GM18505 (cell line): ENCODE results near the gene IRX4.
"Not testable (repeated sequence)": the region's sequence is repeated elsewhere in the genome, so short reads cannot be mapped to it uniquely, and the experiment has no call there.

Experiments
- ATAC-seq: cut with Tn5 transposase; IDR thresholded peaks from one replicate; pipeline ENCODE4 v1.9.1; 2021; ENCODE audit not compliant: unreplicated experiment
- POLR2A ChIP-seq: IDR thresholded peaks from 4 replicates; pipeline ENCODE4 v1.6.1; 2011; ENCODE audit warnings: borderline replicate concordance; ENCODE audit not compliant: insufficient read depth, insufficient read length; ENCODE audit errors: extremely low read depth

Gene IRX4

DNA sequence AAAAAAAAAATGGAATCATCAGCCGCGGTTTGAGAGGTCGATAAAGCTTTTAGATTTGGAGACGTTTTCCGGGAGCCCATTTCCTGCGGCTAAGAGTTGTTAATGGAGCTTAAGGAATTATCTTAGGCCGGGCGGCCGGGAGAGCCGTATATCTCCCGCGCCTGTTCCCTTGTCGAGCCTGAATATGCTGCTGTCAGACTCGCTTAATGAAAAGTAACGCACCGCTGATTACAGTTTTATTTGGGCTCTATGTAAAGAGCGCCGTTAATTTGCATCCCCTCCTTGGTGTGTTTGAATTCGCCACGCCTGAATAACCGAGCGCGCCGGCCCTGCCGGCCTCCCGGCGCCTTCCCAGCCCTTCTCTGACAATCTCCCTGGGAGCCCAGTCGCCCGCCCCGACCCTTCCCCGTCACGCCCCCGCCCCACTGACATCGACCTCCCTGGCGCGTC is 7.9 kb downstream of the IRX4 start:
- ATAC-seq = no peak
- no peak for TF ChIP-seq POLR2A

DNA sequence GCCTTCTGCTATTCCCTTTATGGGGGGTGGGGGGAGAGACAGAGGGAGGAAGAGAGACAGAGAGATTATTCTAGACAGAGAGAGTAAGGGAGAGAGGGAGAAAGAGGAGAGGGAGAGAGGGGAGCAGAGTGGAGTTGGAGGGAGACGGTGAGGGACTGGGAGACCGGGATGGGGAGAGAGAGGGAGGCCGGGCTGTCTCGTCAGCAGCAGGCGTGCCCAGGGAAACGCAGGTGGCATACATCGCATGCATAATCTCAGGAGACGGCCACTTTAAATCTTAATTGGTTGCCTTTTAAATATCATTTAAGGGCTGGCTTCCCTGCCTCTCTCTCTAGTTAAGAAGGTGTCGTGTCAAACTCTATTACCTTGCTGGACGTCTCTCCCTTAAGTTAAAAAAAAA is 8.4 kb downstream of the IRX4 start:
- no peak for TF ChIP-seq POLR2A
- ATAC-seq = no peak

DNA sequence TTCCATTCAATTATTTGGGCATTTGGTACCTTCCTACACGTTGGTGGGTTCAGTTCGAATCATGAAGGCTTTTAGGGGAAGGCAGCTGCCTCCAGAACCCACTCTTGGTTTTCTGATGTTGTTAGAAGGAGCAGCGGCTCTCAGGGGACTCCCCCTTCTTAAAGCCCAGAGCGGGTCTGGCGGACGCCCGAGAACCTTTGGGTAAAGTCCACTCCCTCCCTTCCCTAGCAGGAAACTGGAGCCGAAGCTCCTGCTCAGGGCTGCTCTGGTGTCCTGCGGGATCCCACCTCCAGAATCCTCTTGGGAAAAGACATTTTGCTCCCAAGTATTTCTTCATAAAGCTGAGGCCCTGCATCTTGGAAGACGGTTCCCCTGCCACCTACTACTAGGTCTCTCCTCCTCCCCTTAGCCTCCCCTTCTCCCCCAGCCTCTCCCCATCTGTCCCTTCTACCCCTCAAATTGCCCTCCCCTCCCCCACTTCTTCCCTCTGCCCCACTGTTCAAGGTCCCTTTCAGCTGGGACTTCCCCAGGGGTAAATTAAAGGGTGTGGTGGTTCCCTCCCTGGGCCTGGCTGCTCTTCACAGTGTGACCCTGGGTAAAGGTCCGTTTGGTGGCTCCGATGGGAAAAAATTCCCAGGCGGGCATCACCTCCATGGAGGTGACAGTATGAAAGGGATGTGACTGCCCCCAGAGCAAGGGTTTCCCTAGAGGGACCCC is 9.3 kb downstream of the IRX4 start:
- TF ChIP-seq POLR2A = no peak
- ATAC-seq = no peak

DNA sequence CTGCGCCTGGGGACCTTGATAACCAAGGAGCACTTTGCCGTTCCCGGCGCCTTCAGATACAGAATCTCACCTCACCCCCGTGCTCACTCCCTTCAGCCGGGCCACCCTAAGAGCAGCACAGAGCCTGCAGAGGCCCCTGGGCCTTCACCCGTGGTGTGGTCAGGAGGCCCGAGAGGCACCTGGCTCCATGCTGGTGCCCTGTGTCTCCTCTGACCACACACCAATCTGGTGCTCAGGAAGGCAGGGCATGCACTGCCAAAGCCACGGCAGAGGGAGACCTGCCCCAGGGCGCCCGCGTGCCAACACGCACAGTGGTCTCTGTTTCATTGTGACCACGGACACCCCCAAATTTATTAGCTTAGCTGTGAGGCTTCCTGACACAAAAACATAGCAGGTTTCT is 11.3 kb downstream of the IRX4 start:
- TF ChIP-seq POLR2A = no peak
- ATAC-seq = no peak

DNA sequence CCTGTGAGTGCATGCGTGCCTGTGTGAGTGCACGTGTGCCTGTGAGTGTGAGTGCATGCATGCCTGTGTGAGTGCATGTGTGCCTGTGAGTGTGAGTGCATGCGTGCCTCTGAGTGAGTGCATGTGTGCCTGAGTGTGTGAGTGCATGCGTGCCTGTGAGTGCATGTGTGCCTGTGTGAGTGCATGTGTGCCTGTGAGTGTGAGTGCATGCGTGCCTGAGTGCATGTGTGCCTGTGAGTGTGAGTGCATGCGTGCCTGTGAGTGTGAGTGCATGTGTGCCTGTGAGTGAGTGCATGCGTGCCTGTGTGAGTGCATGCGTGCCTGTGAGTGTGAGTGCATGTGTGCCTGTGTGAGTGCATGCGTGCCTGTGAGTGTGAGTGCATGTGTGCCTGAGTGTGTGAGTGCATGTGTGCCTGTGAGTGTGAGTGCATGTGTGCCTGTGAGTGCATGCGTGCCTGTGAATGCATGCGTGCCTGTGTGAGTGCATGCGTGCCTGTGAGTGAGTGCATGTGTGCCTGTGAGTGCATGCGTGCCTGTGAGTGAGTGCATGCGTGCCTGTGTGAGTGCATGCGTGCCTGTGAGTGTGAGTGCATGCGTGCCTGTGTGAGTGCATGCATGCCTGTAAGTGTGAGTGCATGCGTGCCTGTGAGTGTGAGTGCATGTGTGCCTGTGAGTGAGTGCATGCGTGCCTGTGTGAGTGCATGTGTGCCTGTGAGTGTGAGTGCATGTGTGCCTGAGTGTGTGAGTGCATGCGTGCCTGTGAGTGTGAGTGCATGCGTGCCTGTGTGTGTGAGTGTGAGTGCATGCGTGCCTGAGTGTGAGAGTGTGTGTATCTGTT is 12.1 kb downstream of the IRX4 start:
- ATAC-seq = not testable (repeated sequence)

DNA sequence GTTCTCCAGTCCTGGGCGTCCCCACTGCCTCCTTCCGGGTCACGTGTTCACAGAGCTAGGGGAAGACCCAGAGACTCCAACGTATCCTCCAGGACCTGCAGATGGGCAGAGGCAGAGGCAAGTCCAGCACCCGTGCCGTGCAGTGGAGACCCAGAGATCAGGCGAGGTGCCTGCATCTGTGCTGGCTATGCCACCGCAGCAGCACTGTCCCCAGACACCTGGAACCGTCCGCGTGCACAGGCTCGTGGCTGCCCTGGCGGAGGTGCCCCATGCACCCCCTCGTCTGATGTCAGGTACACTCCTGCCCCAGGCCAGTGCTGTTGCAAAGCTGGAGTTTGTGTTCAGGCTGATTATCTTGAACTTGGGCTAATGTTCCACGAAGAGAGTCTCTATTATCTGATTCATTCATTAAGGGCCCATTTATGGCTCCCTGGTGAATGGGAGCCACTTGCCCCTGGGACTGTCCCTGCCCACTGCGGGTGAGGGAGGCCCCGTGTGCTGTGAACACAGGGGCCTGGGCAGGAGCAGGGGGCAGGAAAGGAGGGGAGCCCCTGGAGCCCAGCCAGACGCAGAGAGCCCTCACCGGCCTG is 13.7 kb downstream of the IRX4 start:
- no peak for ATAC-seq
- TF ChIP-seq POLR2A = no peak

DNA sequence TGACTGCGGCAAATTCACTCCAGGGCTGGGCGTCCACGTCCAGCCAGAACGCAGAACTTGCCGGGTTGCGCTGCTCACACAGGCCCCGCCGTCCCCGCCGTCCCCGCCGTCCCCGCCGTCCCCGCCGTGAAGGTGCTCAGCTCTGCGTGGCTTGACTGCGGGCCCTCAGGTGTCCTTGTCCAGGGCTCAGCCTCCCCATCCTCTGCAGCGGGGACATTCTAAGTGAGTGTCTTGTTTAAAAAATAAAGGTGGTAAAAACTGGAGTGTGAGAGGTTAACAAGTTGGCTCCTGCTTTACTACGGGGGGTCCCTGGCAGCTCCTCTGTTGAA is 14.9 kb downstream of the IRX4 start:
- TF ChIP-seq POLR2A = no peak
- ATAC-seq = no peak

DNA sequence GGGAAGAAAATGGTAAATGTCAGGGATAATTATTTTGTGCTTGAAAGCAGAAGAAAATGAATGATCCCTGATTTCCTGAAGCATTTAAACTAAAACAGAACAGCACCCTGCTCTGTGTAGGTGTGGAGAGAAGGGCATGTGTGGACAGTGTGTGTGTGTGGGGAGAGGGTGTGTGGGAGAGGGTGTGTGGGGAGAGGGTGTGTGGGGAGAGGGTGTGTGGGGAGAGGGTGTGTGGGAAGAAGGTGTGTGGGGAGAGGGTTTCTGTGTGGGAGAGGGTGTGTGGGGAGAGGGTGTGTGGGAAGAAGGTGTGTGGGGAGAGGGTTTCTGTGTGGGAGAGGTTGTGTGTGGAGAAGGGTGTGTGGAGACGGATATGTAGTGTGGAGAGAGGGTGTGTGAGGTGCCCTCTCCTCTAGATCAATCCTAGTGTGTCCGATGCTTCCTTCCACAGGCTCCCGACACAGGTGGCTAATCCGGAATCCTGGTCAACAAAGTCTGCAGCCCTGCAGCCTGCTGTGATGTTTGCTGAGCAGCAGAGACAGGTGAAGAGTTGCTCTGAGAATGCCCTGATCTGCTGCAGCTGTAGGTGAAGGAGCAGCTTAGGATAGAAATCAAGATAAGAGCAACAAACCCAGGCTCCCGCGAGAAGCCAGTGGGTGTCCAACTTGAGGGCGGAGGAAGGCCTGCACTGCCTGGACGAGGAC is 15.5 kb downstream of the IRX4 start:
- ATAC-seq = no peak
- TF ChIP-seq POLR2A = no peak

DNA sequence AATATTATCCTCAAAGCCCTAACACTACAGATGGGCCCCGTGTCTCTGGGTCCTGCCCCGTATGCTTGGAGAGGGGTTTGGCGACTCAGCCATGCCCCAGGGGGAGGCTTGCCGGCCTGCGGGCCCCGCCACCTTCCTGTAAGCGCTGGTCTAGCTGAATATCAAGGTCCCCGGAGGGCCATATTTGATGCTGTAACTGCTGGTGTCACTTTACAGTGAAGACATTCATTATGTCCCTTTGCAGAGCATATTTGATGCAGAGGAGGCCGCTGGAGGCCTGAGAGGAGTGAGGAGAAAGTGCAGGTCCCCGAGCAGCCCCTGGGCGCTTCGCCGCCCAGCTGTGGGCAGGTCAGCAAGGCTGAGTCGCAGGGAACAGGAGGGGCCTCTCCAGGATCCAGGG is 16.8 kb downstream of the IRX4 start:
- ATAC-seq = no peak
- TF ChIP-seq POLR2A = no peak

DNA sequence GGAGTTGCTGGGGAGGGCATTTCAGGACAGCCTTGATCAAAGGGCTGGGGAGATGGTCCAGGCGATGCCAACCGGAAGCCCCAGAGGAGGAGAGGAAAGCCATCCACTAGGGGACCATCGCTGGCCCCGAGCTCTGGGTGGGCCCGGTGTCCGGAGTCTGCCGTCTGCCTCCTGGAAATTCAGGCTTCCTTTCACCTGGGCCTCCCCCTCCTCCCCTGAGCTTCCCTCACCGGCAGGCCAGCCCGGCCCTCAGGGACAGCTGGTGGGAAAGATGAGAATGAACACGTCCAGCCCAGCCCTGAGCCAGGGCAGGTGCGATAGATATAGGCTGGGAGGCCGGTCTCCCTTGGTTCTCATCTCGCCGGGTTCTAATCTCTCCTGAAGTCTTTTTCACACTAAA is 17.2 kb downstream of the IRX4 start:
- ATAC-seq = no peak
- no peak for TF ChIP-seq POLR2A

DNA sequence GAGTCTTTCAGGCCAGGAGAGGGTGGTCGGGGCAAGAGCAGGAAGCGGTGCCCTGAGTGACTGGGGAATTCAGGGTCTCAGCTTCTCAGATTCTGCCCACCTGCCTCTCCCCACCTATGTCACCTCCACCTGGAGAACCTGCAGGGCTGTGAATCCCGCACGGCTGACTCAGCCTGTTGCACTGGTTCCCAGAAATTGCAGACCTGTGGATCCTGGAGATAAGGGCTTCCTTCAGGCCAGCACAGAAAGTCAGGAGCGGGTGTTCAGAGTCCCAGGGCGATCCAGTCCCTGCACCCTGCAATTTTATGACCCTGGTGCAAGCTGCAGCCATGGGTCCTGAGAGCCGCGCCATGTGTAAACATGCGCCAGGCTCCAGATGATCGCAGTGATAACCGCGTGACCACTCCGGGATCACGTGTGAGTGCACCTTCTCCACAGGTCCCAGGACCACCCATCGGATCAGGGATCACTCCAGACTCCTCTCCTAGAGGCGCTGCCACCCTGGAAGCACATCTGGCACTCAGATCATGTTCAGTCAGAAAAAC is 17.8 kb downstream of the IRX4 start:
- no peak for ATAC-seq
- no peak for TF ChIP-seq POLR2A

DNA sequence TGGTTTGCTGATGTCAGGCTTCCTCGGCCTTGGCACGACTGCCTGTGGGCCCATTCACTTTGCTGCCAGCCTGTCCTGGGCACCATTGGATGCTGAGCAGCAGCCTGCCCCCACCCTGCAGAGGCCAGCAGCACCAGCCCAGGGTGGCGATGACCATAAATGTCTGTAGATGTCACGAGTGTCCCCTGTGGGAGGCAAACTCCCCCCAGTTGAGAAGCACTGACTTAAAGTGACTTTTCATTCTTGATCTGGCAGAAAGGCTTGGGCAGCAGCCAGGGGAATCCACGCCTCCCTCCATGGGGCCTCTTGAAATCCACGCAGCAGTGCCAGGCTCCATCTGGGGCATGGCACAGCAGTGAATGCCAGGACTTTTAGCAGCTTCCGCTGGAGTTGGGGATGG is 21.8 kb downstream of the IRX4 start:
- TF ChIP-seq POLR2A = no peak
- no peak for ATAC-seq

DNA sequence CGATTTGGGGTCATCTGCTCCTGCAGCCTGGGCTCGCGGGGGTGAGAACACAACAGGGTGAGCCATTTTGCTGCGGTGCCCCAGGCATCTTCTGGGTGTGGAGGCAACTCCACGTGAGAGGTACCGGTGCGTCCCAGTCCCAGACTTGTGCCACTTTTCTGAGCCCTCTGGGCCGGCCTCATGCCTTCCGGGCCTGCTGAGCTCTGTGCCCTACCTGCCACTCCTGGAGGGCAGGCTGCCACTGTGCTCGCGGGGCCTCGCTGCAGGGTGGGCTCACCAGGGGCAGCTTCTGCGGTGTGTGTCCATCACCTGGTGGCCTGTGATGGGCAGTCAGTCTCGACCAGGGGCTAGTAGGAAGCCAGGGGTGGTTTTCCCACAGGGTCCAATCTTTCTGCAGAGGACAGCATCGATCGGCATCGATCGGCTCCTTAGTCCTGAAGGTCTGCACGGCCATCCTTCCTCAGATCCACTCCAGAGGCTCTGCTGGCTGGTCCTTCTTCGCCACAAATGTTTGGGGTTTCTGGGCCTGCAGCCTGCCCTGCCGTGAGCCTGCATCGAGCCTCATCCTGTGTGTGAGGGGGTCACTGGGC is 22.6 kb downstream of the IRX4 start:
- ATAC-seq = no peak
- TF ChIP-seq POLR2A = no peak
